Kidney epithelial cell (primary cell): Measurements from ENCODE around the gene ENTPD8. TPM values are rescaled to one million over a fixed set of nuclear protein-coding genes. Genes with fewer than 3 reads are reported as not detected.

Source experiments
- DNase-seq: peaks from one replicate; pipeline ENCODE4 v3.0.0-alpha.2; 2010; ENCODE audit warnings: low read depth
- H3K27me3 ChIP-seq: 2 replicates; pipeline ENCODE4 v1.6.0; 2011; ENCODE audit warnings: low read length; ENCODE audit not compliant: control insufficient read depth, insufficient read depth
- H3K36me3 ChIP-seq: 2 replicates; pipeline ENCODE4 v1.5.1; 2011; ENCODE audit warnings: low read length; ENCODE audit not compliant: control insufficient read depth, insufficient read depth
- H3K4me3 ChIP-seq: 2 replicates; pipeline ENCODE4 v1.5.1; 2011; ENCODE audit warnings: low read depth, mild to moderate bottlenecking, control low read depth, low read length
- total RNA-seq: library from RNA; depleted of rRNA; stranded (reverse); fragments of >200 nt; gene quantifications from 2 replicates; pipeline ENCODE4 v1.2.3, GENCODE V29; 2015
- TF ChIP-seq, protein P1 (sequence below): IDR thresholded peaks from 2 replicates; pipeline ENCODE4 v1.5.1; 2011; ENCODE audit warnings: mild to moderate bottlenecking, moderate library complexity, low read length, control low read depth, inconsistent platforms; ENCODE audit not compliant: insufficient read depth, poor library complexity, severe bottlenecking

ENTPD8 gene
- total RNA-seq, 1 donor from 2014 or later: not detected

- H3K36me3 ChIP-seq: no peaks in the 10 kb centered on the region
- no peak for DNase-seq
- H3K27me3 ChIP-seq: peaks cover 5% of the 10 kb centered on the region
- no peak overlapping the region for H3K4me3 ChIP-seq
- TF ChIP-seq, protein P1, sequence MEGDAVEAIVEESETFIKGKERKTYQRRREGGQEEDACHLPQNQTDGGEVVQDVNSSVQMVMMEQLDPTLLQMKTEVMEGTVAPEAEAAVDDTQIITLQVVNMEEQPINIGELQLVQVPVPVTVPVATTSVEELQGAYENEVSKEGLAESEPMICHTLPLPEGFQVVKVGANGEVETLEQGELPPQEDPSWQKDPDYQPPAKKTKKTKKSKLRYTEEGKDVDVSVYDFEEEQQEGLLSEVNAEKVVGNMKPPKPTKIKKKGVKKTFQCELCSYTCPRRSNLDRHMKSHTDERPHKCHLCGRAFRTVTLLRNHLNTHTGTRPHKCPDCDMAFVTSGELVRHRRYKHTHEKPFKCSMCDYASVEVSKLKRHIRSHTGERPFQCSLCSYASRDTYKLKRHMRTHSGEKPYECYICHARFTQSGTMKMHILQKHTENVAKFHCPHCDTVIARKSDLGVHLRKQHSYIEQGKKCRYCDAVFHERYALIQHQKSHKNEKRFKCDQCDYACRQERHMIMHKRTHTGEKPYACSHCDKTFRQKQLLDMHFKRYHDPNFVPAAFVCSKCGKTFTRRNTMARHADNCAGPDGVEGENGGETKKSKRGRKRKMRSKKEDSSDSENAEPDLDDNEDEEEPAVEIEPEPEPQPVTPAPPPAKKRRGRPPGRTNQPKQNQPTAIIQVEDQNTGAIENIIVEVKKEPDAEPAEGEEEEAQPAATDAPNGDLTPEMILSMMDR: no peak
Observed at GRCh38 chr9:137393176-137394150, 47.7 kb downstream of the ENTPD8 start.

GRCh38 chr9:137392232-137393007 lies 48.7 kb downstream of the ENTPD8 start:
- no peak for DNase-seq
- TF ChIP-seq, protein P1: no peak
- no peak overlapping the region for H3K4me3 ChIP-seq
- H3K27me3 ChIP-seq: peaks cover 5% of the 10 kb centered on the region
- H3K36me3 ChIP-seq: no peaks in the 10 kb centered on the region

DNA sequence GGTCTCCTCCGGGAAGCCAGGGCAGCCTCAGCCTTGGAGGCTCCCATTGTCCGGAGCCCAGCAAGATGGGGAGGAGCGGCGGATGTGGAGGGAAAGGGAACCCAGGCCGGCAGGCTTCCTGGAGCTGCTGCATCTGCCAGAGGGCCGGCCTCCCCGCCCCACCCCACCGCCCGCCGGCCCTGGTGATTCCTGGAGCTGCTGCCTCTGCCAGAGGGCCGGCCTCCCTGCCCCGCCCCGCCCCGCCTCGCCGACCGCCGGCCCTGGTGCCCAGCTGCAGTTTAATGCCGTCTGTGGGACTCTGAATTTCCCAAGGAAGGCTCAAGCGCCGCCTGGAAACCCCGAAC lies 49.8 kb downstream of the ENTPD8 start:
- TF ChIP-seq, protein P1: no peak

GRCh38 chr9:137390553-137391410 lies 50.4 kb downstream of the ENTPD8 start:
- DNase-seq: no peak
- Histone ChIP-seq H3K27me3 (peaks cover 5% of the 10 kb centered on the region), H3K36me3 (no peaks in the 10 kb centered on the region), H3K4me3 (no peak overlapping the region)
- TF ChIP-seq, protein P1: no peak

More for the DNA sequence above, 49.8 kb downstream of the ENTPD8 start:
- Histone ChIP-seq H3K27me3 (peaks cover 5% of the 10 kb centered on the region), H3K36me3 (no peaks in the 10 kb centered on the region), H3K4me3 (no peak overlapping the region)
- no peak for DNase-seq

DNA sequence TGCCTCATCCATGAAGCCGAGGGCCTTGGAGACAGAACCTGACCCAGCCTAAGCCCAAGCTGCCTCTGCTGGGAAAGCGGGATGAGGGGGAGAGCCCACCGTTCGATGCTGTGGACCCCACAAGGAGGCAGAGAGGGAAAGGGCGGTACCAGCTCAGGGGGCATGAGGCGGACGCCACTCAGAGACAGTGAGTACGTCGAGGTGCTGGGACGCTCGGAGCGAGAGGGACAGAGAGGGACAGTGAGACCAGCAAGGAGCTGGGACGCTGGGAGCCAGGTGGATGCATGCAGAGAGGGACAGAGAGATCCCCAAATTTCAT lies 51.8 kb downstream of the ENTPD8 start:
- Histone ChIP-seq H3K27me3 (peaks cover 5% of the 10 kb centered on the region), H3K36me3 (no peaks in the 10 kb centered on the region), H3K4me3 (no peak overlapping the region)
- TF ChIP-seq, protein P1: no peak
- no peak for DNase-seq
